ENCODE data around the gene CRB3.
"Not testable (repeated sequence)": the region's sequence is repeated elsewhere in the genome, so short reads cannot be mapped to it uniquely, and the experiment has no call there.

The CRB3 gene

DNA sequence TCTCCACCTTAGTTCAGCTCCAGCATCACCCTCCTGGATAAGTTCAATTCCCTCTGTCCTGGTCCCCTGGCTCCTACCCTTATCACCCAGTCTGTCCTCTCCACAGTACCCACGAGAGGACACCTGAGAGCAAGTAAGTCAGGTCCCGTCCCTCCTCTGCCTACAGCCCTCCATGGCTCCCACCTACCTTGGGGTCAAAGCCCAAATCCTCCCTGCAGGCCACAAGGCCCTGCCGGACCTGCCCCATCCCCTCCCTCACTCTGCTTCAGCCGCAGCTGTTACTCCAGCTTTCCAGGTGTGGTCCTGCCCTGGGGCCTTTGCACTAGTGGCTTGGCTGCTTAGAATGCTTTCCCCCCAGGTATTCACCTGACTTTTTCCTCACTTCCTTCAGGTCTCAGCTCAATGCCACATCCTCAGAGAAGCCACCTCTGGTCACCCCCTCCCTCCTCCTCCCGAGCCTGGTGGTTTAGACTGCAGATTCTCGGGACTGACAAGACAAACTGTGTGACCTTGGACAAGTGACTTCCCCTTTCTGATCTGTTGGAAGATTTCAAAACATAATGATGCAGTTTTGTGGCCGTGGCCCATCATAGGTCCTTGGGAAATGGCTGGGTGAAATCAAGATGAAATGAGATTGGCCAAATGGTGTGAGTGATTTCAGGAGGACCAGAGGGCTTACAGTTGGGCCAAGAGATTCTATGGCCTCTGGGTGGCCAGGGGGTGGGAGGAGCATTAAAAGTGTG lies 34.4 kb downstream of the CRB3 start:
- no peak for DNase-seq

DNA sequence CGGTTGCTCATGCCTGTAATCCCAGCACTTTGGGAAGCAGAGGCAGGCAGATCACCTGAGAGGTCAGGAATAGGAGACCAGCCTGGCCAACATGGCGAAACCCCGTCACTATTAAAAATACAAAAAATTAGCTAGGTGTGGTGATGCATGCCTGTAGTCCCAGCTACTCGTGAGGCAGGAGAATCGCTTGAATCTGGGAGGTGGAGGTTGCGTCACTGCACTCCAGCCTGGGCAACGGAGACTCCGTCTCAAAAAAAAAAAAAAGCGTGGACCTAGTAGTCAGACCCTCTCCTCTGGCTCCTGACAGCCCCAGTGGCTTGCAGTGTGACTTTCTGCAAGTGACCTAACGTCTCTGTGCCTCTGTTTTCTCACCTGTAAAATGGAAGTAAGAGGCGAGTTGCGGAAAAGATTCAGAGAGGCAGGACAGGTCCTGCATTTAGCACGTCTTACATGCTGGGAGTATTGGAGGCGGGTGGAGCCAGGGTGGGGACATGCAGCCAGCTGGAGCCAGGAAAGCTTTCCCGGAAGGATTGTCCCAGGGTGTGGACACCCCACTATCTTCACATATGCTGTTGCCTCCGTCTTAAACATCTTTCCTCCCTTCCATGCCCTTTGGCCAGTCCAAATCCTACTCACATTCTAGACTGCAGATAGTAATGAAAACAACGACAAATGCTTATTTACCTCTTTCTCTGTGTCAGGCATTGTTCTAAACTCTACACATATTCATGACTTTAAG lies 35.1 kb downstream of the CRB3 start:
- no peak for DNase-seq

DNA sequence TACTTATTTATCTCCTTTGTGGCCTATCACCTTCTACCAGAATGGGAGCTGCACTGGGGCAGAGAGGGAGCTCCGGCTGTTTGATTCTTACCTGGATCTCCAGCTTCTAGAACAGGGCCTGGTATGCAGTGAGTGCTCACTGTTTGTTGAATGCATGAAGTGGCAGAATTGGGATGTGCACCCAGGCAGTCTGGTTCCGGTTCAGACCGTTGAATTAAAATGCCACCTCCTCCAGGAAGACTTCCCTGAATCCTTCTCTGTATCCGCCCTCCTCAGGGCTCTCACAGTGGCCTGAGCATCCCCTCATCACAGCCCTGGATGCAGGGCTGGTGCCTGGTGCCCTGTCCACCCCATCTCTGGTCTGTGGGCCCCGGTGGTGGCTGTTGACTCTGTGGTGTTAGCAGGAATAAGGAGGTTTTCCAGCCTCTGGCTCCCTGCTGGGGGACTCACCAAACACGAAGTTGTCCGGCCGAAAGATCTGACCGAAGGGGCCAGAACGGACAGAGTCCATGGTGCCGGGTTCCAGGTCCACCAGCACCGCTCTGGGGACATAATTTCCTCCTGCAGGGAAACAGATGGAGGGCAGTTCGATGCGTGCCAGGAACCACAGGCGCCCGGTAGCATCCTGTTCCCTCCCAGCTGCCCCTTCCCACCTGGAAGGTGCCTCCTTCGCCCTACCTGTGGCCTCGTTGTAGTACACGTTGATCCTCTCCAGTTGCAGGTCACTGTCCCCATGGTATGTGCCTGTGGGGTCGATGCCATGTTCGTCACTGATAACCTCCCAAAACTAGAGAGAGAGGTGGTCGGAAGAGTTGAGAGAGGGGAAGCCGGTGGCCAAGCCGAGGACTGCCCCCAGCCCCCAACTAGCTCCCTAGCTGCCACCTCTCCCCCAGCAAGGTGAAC lies 37.0 kb downstream of the CRB3 start:
- DNase-seq = no peak

DNA sequence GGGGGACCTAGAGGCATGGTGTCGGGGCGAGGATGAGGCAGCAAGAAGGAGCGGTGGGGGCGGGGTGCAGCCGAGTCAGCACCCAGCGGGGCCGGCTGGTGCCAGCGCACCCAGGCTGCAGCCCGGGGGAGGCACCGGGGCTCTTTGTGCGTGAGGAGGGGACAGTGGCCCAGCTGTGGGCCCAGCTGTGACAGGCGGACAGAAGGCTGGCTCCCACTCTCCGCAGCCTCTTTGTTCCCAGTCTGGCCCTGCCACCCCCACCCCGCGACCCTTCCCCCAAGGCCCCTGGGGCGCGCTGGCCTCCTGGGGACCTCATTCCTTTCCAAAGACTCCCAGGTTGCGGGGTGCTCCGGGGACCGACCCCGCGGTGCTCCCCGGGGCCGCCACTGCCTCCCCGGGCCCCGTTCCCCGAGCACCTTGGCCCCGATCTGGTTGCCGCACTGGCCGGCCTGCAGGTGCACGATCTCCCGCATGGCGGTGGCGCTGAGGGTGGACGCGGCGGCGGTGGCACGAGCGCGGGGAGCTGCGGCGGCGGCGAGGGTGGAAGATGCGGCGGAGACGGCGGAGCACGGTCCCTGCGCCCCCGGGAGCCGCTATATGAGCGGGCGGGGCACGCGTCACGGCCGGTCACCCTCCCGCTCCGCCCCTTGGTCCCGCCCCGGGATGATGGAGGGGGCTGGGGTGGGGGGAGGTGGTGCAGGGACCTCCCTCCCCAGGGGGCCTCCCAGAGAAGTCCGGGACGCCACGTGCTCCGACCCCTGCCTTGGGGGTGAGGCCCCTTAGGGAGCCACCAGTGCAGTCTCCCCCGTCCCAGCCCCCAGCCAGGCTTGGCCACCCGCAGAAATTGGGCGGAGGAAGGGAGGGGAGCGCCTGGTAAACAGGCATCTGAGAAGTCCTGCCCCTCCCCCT lies 37.9 kb downstream of the CRB3 start, which contains the start of gene TUBB4A:
Gene TUBB4A, minus strand, starts transcription at position 570 of the 909 bp plus-strand sequence. Its CDS starts 97 bp downstream, at position 473.
- peak in 4 of 6 experiments; percentile 6 to 22 (median 17) for DNase-seq

DNA sequence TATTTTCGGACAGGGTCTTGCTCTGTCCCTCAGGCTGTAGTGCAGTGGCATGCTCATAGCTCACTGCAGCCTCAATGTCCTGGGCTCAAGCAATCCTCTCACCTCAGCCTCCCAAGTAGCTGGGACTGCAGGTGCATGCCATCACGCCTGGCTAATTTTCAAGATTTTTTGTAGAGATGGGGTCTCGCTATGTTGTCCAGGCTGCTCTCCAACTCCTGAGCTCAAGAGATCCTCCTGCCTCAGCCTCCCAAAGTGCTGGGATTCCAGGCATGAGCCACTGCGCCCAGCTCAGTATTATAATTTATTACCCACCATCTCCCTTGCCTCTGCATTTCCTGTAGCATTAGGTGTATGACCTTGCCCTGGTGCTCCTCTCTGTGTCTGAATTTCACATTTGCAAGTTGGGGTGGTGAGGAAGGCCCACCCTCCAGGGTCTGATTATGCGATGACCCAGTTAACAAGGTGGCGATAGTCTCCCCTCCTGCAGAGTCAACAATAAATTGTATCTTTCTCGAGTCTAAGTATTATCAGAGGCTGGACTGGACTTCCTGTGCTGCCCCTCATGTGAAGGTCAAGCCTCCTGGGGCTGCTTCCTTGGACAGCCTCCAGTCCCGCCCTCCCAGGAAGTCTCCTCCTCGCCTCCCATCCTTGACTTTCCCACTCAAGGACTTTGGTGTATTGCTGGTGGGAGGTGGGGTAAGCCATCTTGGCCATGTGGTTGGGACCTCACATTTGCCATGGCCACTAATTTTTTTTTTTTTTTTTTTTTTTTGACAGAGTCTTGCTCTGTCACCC lies 39.5 kb downstream of the CRB3 start:
- DNase-seq = no peak

DNA sequence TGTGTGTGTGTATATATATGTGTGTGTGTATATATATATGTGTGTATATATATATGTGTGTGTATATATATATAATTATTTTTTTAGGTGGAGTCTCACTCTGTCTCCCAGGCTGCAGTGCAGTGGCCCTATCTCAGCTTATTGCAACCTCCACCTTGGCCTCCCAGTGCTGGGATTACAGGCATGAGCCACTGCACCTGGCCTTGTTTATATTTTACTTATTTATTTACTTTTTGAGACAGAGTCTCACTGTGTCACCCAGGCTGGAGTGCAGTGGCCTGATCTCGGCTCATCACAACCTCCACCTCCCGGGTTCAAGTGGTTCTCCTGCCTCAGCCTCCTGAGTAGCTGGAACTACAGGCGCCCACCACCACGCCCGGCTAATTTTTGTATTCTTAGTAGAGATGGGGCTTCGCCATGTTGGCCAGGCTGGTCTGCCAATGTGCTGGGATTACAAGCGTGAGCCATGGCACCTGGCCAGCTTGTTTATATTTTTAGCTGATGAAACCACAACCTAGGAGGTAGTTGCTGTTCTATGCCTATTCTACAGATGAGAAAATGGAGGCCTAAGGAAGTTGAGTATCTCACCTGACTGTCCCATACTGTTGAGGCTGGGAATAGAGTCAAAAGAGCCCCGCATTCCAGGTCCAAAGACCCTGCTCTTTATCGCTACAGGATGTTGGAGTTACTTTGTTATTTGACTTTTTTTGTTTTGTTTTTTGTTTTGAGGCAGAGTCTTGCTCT lies 44.1 kb downstream of the CRB3 start:
- DNase-seq = not testable (repeated sequence)

DNA sequence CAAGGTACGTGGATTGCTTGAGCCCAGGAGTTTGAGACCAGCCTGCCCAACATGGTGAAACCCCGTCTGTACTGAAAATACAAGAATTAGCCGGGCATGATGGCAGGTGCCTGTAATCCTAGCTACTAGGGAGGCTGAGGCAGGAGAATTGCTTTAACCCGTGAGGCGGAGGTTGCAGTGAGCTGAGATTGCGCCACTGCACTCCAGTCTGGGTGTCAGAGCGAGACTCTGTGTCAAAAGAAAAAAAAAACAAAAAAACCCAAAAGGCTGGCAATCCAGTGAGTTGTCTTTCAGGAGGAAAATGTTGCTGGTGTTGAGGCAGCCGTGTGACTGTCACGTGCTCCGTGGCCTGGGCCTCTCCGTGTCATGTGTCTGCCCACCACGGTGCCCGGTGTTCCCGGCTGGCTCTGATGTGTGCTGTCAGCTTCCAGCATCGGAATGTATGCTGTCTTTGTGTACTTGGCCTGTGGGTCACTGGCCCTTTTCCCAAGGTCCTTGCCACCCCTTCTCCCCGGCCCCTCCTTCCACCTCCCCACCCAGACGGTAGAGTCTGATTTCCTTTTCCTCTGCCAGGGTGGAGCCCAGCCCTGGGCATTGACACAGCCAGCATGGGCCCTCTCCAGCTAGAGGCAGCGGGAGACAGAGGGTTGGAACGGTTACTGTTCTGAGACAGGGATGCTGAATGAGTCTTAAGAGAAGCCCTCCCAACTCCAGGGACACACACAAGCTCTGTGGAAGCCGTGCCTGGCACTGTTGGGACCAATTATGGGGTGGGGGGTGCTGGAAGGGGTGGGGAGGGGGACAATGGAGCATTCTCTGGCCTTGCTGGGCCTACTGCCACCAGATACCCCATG lies 45.3 kb downstream of the CRB3 start:
- DNase-seq = no peak

DNA sequence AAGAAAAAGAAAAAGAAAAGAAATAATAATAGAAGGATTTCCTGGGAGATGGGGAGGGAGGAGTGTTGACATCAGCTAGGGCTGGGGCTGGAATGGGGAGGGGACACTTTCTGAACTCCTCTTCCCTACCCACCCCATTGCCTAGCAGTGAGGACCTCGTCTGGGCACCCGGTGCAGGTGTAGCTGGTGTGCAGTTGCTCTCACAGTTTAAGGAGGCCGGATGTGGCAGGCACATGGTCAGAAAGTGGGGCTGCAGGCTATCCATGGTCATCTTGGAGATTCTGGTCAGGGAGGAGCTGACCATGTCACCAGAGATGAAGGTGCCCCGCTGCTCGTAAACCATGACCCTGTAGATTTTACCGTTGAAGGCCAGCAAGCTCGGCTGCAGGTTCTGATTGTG lies 46.5 kb downstream of the CRB3 start:
- DNase-seq = no peak

DNA sequence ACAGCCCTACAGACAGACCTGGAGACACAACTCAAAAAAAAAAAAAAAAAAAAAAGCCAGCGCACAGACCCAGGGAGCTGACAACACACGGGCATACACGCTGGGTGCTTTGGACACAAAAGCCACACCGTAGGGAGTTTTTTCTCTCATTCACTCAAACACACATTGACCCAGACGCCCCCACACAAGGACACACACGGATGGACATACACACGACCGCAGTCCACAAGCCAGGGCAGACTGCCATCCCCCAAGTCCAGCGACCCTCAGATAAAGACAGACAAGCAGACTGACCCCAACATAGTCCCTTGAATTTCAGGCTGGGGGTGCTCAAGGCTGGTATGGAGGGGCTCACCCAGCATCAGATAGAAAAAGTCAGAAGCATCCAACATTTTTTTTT lies 50.0 kb downstream of the CRB3 start:
- DNase-seq = no peak

DNA sequence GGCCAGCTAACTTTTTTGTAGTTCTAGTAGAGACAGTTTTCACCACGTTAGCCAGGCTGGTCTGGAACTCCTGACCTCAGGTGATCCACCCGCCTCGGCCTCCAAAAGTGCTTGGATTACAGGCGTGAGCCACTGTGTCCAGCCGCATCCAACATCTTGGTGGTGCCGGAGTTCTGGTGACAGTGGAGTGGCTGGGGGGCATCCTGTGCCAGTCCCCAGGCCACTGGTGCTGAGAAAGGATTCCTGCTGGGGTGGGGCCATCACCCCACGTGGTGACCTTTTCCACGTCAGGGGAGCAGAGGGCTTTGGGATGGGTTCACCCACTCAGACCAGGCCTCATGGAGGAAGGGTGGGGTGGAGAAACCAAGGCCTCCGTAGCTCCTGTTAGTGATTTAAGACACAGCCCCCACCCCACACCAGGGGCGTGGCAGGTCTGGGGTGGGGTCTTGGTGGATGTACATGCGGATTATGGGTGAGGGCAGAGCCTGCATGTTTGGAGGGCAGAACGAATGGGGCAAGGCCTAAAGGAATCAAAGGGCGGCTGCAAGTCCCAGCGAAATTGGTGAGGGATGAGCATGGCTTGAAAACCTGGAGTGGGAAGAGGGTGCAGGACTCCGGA lies 51.0 kb downstream of the CRB3 start:
- DNase-seq = no peak

DNA sequence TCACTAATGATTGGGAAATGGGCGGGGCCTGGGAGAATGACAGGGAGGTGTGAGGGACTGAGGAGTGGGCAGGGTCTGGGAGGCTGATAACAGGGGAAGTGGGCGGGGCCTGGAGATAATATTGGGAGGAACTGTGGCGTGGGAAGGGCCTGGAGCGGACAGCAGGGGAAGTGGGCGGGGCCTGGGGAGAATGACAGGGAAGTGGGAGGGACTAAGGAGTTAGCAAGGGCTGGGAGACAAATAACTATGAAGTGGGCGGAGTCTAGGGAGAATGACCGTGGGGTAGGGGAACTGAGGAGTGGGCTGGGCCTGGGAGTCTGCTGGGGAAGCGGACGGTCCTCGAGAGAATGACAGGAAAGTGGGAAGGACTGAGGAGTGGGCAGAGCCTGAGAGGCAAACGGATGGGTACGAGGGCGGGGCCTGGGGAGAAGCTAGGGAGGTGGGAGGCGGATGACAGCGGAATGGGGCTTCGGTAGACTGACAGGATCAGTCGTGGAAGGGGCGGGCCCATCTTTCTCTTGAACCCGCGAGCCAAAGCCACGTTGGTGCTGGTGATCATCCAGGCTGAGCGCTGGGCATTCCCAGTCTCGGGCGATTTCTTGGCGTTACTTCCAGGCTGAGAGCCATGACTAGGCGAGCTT lies 52.1 kb downstream of the CRB3 start:
- DNase-seq = peak; percentile 24 to 65 (median 46)

Measured in stimulated activated naive CD4-positive, alpha-beta T cell (primary cell).